Lower leg skin (tissue), 3 donors: ENCODE data around the gene TNFRSF11A.

Experiments used
- POLR2A ChIP-seq, 2 donors: fragments of 450-650 bp; IDR thresholded peaks; one replicate each; pipeline ENCODE4 v1.6.1; 2016 to 2017; ENCODE audit warnings: antibody characterized with exemption in 2 of 2, mild to moderate bottlenecking in 1 of 2, moderate library complexity in 1 of 2
- TF ChIP-seq, protein P1 (sequence below), 3 donors: fragments of 450-650 bp; IDR thresholded peaks; one replicate each; pipeline ENCODE4 v1.5.1; 2016; ENCODE audit warnings: antibody characterized with exemption in 3 of 3, mild to moderate bottlenecking in 3 of 3, moderate library complexity in 2 of 3

DNA sequence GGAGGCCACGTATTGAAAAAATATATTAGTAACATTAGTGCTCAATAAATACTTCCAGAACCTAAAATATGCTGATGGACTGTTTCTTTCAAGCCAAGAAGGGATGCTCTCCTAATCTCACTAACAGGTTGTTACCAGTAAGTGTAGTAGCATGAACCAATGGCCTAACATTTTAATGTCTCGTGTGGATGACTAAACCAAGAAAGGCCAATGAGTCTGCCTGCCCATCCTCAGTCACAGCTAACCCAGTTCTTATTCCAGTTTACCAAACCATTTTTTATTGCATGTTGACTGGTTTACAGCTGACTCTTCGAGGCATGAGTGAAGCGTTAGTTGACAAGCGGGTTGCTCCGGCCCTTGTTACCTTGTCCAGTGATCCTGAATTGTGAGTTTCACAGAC, 45.1 kb upstream of the TNFRSF11A start:
- TF ChIP-seq, protein P1, sequence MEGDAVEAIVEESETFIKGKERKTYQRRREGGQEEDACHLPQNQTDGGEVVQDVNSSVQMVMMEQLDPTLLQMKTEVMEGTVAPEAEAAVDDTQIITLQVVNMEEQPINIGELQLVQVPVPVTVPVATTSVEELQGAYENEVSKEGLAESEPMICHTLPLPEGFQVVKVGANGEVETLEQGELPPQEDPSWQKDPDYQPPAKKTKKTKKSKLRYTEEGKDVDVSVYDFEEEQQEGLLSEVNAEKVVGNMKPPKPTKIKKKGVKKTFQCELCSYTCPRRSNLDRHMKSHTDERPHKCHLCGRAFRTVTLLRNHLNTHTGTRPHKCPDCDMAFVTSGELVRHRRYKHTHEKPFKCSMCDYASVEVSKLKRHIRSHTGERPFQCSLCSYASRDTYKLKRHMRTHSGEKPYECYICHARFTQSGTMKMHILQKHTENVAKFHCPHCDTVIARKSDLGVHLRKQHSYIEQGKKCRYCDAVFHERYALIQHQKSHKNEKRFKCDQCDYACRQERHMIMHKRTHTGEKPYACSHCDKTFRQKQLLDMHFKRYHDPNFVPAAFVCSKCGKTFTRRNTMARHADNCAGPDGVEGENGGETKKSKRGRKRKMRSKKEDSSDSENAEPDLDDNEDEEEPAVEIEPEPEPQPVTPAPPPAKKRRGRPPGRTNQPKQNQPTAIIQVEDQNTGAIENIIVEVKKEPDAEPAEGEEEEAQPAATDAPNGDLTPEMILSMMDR (IDR thresholded peaks at IDR 0.05): no peak
- TF ChIP-seq POLR2A (IDR thresholded peaks at IDR 0.05): no peak
